ENCODE results near the gene HEY2.

Gene HEY2

DNA sequence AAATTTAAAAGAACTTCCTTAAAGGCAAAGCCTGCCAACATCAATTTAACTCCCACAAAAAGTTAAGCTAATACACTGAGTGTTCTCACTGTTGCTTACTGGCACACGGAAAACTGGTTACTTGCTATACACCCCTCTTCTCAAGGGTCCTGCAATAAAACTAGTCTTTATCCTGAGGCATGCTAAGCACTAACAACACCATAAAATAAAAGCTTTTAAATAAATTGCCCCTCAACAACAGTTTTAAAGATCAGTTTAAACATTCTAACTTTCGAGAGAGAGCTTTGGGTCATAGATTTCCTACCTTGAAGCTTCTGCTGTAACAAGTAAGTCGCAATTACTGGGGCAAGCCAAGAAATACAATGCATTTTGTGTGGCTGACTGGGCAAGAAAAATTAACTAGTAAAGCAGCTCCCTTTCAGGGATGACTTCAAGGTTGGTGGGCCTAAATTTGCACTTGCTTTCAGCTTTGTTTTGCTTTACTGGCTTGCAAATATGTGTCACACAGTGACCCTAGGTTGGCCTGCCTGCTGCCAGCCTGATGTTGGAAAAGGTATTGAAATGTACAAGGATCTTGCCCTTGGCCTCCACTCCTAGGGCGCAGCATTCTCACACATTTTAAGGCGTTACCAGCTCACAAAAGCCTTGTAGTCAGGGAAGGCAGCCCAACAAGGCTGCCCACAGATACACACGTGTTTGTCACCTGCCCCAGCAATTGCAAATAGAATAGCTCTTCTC, 4.0 kb upstream of the HEY2 start:
- peak; percentile 55 for DNase-seq

DNA sequence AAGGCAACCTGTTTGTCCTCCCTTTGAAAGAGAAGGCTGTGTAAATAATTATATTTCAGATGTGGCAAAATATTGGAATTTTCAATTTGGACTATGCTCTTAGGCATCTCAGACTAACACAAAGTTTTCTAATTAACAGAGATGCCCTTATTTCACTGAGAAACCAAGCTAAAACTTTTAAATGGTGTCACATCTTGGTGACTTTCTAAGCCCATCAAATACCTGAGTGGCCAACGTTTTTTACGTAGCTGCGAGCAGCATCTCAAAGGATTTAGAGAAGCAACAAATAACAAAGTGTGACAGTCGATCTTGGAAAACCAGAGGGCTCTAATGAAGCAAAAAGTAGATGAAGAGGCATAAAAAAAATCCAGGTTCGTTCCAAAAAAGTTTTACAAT, 3.4 kb upstream of the HEY2 start:
- no peak for DNase-seq

DNA sequence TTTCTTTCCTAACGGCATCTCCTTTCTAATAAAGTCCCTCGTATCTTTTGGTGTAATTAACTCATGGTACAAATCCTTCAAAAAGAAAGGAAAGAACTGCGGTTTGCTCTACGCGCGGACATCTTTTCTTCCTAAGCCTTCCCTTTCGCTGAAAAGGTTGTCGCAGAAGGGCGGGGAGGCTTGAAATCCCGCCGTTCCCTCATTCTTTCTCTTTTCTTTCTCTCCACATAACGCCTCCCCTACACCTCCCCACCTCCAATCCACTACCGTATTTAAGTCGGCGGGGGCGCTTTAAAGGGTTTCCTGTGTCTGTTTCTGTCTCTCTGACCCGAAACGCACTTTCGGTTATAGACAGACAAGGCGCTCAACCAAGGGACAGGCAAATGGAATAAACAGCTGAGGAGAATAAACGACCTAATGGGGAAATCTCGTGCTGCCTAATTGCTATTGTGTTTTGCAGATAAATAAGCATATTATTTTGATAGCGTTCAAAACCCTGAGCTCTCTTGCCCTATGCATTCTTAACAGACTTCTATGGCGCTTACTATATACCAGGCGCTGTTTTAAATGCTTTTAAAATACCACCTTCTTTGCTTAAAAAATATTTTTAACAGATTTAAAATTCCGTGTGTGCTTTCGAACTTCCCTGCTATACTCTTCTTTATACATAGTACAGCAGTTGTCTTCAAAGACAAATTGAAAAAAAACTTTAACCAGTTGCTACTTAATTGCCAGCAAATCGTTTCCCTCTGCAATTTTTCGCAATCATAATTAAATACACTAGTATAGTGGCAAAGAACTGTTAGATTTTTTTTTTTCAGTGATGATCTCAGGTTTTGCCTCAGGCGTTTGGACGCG, 2.5 kb upstream of the HEY2 start:
- DNase-seq: peak; percentile 36

DNA sequence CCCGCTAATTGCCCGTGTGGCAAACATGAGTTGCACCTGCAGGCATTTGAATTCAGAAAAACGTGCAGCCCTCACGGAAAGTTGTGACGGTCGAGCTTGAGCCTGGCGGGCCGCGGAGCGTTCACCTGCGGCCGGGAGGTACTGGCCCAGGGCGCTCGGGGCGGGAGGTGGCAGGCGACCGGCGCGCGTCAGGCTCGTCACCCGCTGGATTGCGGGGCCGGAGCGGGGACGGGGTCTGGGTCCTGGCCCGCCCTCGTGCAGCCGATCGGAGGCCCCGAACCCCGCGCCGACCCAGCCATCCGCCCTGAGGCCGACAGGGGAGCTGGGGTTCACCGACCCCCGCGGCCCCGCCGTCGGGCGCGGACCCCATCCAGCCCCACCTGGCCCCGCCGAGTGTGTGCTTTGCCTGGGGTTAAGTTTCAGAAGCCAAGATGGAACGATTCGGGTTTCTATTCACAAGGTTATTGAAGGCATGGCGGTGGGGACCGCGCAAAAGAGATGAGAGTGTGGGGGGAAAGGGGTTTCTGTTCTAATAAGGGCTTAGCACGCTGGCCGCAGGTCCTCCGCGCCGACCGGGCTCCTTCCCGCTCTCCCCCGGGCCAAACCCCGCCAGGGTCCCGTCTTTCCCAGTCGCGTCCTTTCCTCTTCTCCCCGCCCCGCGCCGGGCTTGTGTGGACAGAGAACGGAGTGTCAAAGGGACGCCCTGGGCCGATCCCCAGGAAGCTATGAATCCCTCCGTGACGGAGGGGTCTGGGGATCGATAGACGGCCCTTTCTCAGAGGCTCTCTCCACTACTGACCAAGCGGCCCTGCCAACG, 1.6 kb upstream of the HEY2 start:
- DNase-seq: peak; percentile 52

DNA sequence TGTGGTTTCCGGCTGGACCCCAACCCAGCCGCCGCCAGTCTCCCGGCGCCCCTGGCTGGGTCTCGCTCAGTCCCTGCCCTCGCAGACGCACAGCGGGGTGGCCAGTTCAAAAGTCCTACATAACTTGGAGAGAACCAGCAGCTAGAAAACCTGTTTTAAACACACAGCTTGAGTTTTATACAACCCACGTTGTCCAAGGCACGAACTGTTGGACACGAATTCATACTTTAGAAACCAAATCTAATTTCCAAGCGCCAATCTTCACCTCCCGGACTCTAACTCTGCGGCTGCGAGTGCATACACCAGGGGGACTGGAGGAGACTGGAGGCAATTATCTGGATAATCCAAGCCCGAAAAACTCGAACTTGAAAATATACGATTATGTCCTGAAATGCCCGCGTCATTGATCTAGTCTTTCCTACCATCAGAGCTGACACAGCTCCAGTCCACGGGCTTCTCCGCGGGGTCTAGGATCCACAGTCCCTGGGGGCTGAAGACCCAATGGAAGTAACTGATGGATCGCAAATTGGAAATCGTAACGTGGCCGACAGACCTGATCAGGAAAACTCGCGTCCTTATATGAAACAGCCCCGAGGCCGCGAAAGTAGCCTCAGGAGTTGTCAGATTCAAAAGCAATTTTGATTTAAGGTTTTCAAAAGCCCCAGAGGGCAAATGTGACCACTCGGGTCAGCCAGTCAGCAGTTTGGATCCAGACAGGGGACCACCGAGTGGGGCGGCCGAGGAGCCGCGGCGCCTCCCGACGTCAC, 843 bp upstream of the HEY2 start:
- DNase-seq: no peak

DNA sequence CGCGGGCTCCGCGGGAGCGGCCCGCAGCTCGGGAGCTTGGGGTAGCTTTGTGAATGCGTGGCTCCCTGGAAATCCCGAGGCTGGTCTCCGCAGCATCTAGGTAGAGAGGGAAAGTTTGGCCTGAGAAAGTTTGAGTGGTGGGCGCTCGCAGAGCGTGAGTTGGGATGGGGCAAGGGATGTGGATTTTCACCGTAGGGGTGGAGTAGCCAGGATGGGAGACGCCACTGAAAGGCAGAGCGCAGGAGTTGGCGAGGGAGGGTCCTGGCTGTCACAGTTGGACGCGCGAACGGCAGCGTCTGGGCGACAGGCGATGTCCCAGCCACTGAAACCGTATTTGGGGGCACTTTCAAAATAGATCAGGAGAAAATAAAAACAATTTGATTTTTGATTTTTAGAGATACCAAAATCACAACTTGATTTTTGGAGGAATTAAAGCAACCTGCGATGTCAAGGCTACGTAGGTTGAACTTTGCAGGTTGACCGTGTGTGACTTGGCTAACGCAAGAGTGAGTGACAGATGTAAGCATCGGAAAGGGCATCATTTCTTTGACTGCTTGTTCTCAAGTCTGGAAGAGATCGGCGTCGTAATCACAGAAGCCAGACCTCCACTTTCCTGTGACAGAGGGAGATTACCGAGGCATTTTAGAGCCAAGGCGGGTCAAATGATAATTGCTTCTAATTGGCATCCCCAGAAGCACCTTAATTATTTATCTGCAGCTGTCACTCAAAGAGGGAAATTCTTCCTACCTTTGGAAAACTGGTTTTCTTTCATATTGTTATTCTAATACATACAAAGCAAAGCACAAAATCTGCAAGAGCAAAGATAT, 646 bp downstream of the HEY2 start:
- no peak for DNase-seq

DNA sequence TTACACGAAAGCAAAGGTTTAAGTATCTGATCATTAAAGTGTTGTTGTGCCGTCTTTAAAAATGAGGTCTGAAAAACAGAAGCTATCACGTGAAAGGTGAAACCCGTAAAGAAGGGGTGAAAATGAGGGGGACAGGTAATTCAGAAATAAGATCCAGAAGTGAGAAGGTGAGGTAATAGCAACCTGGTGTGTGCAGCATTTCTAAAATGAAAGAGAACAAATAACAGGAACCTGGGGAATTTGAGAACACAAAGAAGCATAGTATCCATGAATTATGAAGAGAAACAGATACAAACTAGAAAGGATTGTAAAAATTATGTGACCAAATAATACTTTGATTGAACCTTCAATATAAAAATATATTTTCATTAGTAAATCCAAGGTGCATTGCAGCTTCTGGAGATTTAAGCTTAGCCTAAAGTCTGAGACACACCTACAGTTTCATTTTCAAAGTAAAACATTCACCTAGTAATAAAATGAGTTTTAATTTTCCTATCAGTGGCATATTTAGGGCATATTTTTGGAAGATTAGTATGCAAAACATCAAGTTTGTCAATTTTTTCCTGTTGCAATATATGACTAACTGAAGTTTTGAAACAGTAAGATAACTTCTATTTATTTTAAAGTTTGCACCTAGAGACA, 1.4 kb downstream of the HEY2 start:
- DNase-seq: no peak

DNA sequence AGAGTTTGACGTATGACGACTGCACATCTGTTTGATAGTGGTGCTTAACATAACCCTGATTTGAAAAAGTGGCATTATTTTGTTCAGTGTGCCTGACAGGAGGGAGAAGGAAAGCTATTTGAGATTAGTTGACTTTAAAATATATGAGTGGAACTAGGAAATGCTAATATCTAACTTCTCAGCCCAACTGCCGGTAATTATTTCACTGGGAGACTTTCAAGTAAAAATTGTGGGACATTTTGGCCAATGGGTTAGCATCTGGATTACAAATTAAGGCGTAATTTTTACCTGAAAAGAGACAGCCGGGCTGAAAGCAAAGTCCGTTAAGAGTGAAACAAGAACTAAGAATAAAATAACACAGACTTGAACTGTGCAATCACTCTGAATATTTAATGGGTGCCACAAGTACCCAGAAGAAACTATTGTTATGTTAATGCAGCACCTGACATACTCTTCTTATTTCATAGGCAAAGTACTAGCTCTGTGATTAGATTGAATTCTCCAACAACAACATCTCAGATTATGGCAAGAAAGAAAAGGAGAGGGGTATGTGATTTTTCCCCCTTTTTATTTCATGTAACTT, 2.0 kb downstream of the HEY2 start:
- no peak for DNase-seq

DNA sequence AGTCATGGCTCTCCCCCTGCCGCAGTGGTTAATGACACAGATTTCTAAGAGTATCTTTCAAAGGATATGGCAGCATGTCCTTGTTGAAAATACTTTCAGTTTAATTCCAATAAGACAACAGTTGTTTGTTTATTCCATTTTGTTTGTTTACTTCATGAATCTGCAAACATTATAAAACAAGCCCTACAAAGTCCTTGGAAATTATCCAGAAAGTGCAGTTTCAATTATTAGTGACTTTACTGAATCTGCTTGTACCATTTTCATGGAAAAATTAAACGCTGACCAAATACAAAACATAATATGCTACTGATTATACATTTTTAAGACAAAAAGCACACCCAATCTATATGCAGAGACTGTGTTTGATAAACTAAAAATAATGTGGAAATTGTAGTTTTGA, 3.3 kb downstream of the HEY2 start:
- no peak for DNase-seq

DNA sequence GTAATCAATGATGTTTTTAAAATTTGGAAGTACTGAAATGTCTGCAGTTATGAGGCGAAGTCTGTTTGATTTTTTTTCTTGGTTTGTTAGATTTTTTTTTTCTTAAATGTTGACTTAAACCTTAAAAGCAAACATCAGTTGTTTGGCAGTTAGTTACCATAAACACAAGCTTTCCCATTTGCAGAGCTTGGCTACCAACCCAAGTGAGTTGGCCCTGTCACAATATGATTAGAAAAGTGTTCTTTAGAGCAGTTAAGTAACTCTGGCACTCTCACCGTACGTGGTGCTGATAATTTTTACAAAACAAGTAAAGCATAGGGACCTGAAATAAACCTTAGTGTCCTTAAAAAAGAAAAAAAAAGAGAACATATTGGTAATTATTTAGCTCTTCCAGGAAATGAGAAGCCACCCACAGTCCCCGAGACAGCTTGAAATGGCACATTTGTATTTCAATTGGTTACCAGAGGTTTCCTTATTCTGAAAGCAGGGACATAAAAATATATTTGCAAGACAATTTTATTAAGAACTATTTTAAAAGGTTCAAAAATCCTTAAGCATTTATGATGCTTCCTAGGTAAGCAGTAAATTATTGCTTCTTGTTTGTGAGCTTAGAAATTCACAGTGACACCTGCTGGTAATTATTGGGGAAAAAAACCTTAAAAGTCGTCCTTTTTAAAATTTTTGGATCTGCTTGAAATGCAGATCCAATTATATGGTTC, 3.9 kb downstream of the HEY2 start:
- no peak for DNase-seq

DNA sequence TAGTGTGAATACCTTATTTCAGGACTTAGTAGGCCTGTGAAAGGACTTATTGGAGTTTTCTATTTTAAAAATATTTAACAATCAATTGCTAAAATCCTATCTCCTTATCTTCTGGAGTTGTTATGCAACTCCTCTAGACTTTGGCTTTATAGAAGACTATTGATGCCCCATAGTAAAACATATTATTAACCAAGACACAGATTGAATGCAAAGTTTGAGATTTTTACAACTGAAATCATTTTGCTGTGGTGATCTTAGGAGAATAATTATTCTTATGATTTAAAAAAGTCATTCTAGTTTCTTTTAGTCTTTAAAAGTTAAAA, 4.5 kb downstream of the HEY2 start:
- DNase-seq: no peak

DNA sequence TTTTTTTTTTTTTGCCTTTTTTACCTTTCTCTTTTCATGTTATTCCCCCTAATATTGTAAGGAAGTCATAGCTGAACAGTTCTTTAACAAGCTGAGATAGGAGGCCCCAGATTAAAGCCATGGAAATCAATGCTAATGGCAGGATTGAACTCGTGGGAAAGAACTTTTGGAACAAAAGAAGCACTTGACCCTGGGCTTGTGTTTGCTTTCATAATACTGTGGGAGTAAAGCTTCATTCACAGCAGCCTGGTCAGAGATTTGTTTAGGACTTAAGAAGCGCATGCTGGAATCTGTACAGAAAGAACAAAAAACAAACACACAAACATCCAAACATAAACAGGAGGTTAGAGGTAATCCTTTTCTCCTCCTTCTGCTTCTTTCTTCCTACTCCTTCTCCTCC, 5.1 kb downstream of the HEY2 start:
- no peak for DNase-seq

DNA sequence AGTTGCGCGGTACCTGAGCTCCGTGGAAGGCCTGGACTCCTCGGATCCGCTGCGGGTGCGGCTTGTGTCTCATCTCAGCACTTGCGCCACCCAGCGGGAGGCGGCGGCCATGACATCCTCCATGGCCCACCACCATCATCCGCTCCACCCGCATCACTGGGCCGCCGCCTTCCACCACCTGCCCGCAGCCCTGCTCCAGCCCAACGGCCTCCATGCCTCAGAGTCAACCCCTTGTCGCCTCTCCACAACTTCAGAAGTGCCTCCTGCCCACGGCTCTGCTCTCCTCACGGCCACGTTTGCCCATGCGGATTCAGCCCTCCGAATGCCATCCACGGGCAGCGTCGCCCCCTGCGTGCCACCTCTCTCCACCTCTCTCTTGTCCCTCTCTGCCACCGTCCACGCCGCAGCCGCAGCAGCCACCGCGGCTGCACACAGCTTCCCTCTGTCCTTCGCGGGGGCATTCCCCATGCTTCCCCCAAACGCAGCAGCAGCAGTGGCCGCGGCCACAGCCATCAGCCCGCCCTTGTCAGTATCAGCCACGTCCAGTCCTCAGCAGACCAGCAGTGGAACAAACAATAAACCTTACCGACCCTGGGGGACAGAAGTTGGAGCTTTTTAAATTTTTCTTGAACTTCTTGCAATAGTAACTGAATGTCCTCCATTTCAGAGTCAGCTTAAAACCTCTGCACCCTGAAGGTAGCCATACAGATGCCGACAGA, 9.9 kb downstream of the HEY2 start:
- DNase-seq: no peak

DNA sequence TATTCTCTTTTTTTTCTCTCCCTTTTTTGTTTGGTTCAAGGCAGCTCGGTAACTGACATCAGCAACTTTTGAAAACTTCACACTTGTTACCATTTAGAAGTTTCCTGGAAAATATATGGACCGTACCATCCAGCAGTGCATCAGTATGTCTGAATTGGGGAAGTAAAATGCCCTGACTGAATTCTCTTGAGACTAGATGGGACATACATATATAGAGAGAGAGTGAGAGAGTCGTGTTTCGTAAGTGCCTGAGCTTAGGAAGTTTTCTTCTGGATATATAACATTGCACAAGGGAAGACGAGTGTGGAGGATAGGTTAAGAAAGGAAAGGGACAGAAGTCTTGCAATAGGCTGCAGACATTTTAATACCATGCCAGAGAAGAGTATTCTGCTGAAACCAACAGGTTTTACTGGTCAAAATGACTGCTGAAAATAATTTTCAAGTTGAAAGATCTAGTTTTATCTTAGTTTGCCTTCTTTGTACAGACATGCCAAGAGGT, 10.6 kb downstream of the HEY2 start:
- DNase-seq: no peak

DNA sequence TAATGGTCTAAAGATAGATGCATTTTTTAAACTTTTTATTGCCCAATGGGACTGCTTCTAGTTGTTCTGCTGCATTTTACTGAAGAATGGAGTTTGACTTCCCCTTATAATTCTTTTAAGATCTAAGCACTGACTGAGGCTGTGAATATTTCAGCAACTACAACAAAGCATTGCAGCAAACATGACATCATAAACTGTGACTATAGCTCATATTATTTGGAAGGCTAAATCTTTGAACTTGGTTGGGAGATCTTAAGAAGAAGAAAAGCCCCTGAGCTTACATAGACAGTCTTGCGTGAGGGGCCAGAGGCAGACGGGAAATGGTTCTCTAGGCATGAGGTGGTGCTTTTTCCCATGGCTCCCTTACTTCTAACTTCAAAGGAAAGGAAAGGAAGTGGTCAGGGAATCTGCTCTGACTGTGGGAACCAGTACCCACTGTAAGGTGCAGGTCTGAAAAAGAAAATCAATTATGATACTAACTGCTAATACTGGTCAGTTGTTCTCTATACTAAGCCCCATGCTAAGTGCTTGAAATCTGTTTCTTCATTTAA, 14.8 kb downstream of the HEY2 start:
- DNase-seq: no peak

DNA sequence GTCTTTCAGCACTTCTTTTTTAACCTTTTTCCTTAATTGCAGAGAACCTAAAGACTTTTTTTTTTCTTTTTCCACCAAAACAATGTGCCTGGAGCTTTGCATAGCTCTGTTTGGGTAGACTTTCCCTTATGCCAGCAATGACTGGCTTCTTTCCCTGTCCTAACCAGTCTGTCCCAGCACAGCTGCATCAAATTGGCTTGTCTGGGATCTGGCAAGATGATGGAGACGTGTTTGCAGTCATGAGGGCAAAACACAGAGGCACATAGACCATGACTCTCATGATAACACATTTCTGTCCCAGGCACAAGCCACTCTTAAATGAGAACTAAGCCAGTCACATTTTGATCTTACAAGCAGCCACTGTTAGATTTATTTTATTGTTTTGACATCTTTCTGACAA, 16.5 kb downstream of the HEY2 start:
- no peak for DNase-seq

DNA sequence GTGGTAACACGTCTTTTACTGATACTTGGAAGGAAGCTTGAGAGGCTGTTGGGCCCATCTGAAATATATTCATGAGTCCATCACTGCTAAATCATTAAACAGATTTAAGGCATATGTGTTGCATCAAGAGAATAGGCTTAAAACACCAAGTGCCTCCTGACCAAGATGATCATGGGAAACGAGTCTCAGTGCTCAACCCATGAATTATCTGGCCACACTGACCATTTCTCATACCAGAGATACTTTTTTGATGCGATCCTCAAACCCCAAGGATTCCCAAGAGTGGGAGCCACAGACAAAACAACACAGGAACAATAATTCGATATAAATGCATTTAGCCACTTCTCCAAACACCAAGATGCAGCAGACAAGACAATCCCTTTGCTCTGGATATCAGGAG, 17.2 kb downstream of the HEY2 start:
- no peak for DNase-seq

DNA sequence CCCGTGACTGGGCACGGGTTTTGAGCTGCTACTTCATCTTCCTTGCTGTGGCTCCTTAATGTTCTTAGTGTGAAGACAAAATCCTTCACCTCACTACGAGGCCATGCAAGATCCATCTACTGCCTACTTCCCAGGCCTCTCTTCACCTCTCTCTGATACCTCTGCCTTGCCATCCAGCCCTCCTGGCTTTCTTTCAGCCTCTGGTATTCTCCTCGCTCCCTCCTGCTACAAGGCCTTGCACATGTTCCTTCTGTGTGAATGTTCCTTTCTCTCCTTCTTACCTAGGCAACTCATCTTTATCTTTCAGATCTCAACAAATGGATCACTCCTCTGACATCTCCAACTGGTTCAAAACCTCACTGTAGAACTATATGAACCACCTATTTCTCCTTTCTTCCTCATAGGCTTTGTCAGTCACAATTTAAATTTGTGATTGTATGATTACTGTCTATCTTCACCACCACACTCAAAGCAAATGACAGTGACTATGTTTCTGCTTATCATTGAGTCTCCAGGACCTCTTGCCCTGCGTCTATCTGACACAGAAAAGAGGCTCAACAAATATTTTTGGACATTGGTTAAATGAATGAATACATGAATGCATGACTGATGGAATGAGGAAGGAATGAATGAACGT, 19.8 kb downstream of the HEY2 start:
- DNase-seq: no peak

Data from DMS153 (cell line).